ENCODE measurements around the gene EVI2B.

- TF ChIP-seq EGR1 (IDR thresholded peaks at IDR 0.05) (no peak), MAX (IDR thresholded peaks at IDR 0.05) (no peak), CEBPB (IDR thresholded peaks at IDR 0.05) (no peak), FOXM1 (IDR thresholded peaks at IDR 0.05; ENCODE audit: borderline replicate concordance, low read depth) (no peak), TAF1 (IDR thresholded peaks at IDR 0.05; ENCODE audit: low read depth) (no peak), REST (IDR thresholded peaks at IDR 0.05; ENCODE audit: low read depth) (no peak), YY1 (IDR thresholded peaks at IDR 0.05; ENCODE audit: low read depth) (no peak)
Observed at GRCh38 chr17:31299624-31300023, 14.2 kb downstream of the EVI2B start.
